Motor neuron (in vitro differentiated cells): ENCODE measurements around the gene CRTAC1. TPM values are rescaled to one million over a fixed set of nuclear protein-coding genes. Genes with fewer than 3 reads are reported as not detected.
A peak's percentile ranks its signal among the peaks of the same experiment; 100 is the strongest.

Experiments
- ATAC-seq, 8 experiments: fragments of 200-7000 bp; cut with Tn5 transposase; replicated peaks in 6 of 8; 2 replicates each; pipeline ENCODE4 v1.8.0; 2021; ENCODE audit warnings: mild to moderate bottlenecking in 8 of 8, moderate library complexity in 8 of 8
- H3K27ac ChIP-seq, 2 donors: fragments of 250-450 bp; sonication (Bioruptor Pico); 2 replicates each; pipeline ENCODE4 v1.9.0; 2021; ENCODE audit warnings: antibody characterized with exemption in 2 of 2, mild to moderate bottlenecking in 2 of 2, moderate library complexity in 1 of 2
- H3K4me1 ChIP-seq, 2 donors: fragments of 250-450 bp; sonication (Bioruptor Pico); replicated peaks in 1 of 2; 2 replicates each; pipeline ENCODE4 v1.6.1; 2021; ENCODE audit warnings: antibody characterized with exemption in 2 of 2, mild to moderate bottlenecking in 2 of 2, moderate library complexity in 1 of 2
- H3K4me3 ChIP-seq, 5 donors: fragments of 250-450 bp; sonication (Bioruptor Pico); 2 replicates each; pipeline ENCODE4 v1.9.0; 2021; ENCODE audit warnings: antibody characterized with exemption in 5 of 5, mild to moderate bottlenecking in 5 of 5, moderate library complexity in 4 of 5
- WGBS, 10 experiments: fragments of 450-650 bp; shearing (Covaris generic); methylation state at CpG; one replicate each; pipeline ENCODE4 v1.0.0; 2022; 5-methylcytosine and 5-hydroxymethylcytosine counted together
- in situ Hi-C, 9 experiments: fragments of 400-800 bp; cut with MboI; loops; one replicate each; pipeline ENCODE4 v1.15.0; 2021; ENCODE audit warnings: low sequenced_read_pairs in 9 of 9, low pct_unique_long_range_greater_than_20kb in 2 of 9; ENCODE audit not compliant: unreplicated experiment in 9 of 9
- total RNA-seq, 8 experiments: library from RNA; unstranded; fragments of 300-600 nt; gene quantifications; 2 replicates each; pipeline versions ENCODE4 v1.2.3 to v1.2.4, GENCODE V29; 2022

CRTAC1 gene
- total RNA-seq, 8 experiments from 2014 or later, result 0.17 to 11.5 (median 5.3) TPM; not detected in 1

- Histone ChIP-seq H3K4me3 (no peak overlapping the region), H3K4me1 (peaks cover 11 to 18% of the 10 kb centered on the region in 2 donors), H3K27ac (no peak overlapping the region)
- in situ Hi-C loops, result no loop called here
- 17 to 87% (median 74%) methylated on average over 1 to 6 of the region's 11 CpGs; no CpG with 5 or more reads in 2 of the 10 experiments for WGBS, 10 experiments
- ATAC-seq, result no peak
Measured at GRCh38 chr10:97925308-97925938, 105.0 kb downstream of the CRTAC1 start.

GRCh38 chr10:97924678-97925077 lies 105.7 kb downstream of the CRTAC1 start:
- WGBS, 10 experiments, result 0 to 60% (median 20%) methylated on average over 1 of the region's 3 CpGs; no CpG with 5 or more reads in 3 of the 10 experiments
- H3K4me1 ChIP-seq, result peaks cover 11 to 18% of the 10 kb centered on the region in 2 donors
- H3K27ac ChIP-seq, result no peak overlapping the region
- in situ Hi-C loops, result loop anchor here in 2 of 9 experiments (25.0 kb wide), 1 partner anchor 113 kb away; the partner anchor contains the start of gene CRTAC1 (in 2 of the 2)
- no peak overlapping the region for H3K4me3 ChIP-seq
- no peak for ATAC-seq

- in situ Hi-C loops, result loop anchor here in 2 of 9 experiments (25.0 kb wide), 1 partner anchor 114 kb away; the partner anchor contains the start of gene CRTAC1 (in 2 of the 2)
- no peak for ATAC-seq
- 45 to 77% (median 66%) methylated on average over 1 to 4 of the region's 5 CpGs; no CpG with 5 or more reads in 6 of the 10 experiments for whole genome bisulfite sequencing, 10 experiments
- H3K27ac ChIP-seq, result no peak overlapping the region
- no peak overlapping the region for H3K4me3 ChIP-seq
- H3K4me1 ChIP-seq, result peaks cover 11 to 18% of the 10 kb centered on the region in 2 donors
Measured at GRCh38 chr10:97923476-97923875, 106.9 kb downstream of the CRTAC1 start.

GRCh38 chr10:97923057-97923456 lies 107.4 kb downstream of the CRTAC1 start:
- Histone ChIP-seq H3K4me1 (peaks cover 11 to 19% of the 10 kb centered on the region in 2 donors), H3K4me3 (no peak overlapping the region), H3K27ac (no peak overlapping the region)
- WGBS, 10 experiments, result 70 to 100% (median 92%) methylated on average over 1 to 9 of the region's 13 CpGs; no CpG with 5 or more reads in 7 of the 10 experiments
- no peak for ATAC-seq
- in situ Hi-C loops, result loop anchor here in 2 of 9 experiments (25.0 kb wide), 1 partner anchor 114 kb away; the partner anchor contains the start of gene CRTAC1 (in 2 of the 2)

DNA sequence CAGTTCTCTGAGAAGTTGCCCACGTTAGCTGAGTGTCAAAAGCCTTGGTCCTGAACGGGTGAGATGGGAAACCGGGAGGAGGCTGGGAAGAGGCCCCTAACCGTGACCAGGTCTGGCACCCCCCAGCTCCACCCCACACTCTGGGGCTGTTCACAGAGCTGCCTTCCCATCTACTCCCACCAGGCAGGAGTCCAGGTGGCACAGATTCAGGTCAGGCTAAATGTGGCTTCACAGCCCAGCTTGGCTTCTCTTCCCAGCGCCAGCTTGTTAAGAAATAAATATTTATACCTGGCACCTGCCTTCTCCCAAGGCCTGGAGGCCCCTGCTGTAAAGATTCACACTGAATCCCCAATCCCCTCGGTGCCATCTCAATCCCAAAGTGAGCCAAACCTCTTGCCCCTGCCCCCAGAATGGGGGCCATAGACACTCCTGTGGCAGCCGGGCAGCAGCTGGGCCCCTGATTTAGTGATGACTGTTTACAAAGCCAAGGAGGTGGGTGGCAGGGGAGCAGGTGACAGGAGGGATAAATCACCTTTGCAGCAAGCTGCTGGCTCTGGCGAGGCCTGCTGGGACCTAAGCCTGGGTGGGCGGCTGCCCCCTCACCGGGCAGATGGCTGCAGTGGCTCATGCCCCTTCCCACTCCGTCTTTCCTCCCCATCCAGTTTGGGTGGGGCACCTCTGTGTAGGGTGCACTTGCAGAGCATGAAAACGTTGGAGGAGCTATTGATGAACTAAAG lies 108.2 kb downstream of the CRTAC1 start:
- peak in 2 of 8 experiments; percentile 21 to 71 for ATAC-seq
- 23 to 67% (median 50%) methylated on average over 1 to 9 of the region's 12 CpGs; no CpG with 5 or more reads in 6 of the 10 experiments for WGBS, 10 experiments
- in situ Hi-C loops, result loop anchor here in 2 of 9 experiments (25.0 kb wide), 1 partner anchor 115 kb away; the partner anchor contains the start of gene CRTAC1 (in 2 of the 2)

DNA sequence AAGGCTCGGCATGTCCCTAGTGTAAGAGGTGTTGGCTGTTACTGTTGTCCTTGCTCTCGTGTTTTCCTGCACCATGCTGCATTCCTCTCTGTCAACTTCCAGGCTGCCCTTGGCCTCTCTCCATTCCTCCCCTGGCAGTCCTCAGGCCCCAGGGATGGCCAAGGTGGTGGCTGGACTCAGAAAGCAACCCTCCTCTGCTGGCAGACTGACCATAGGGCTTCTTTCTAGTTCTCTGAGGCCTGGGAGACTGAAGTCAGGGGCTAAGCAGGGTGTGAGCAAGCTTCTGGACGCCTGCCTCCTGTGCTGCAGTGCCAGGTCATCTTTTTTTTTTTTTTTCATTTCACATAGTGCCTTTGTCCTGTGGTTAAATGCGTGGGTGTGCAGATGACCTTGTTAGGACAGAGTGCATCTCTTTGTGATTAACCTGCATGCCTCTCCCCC lies 108.8 kb downstream of the CRTAC1 start:
- in situ Hi-C loops, result loop anchor here in 2 of 9 experiments (25.0 kb wide), 1 partner anchor 116 kb away; the partner anchor contains the start of gene CRTAC1 (in 2 of the 2)
- Histone ChIP-seq H3K27ac (no peak overlapping the region), H3K4me1 (peaks cover 16 to 26% of the 10 kb centered on the region in 2 donors), H3K4me3 (no peak overlapping the region)
- 0 to 67% (median 32%) methylated on average over 1 to 3 of the region's 4 CpGs; no CpG with 5 or more reads in 4 of the 10 experiments for WGBS, 10 experiments
- peak in 2 of 8 experiments; percentile 15 to 52 for ATAC-seq

More for the DNA sequence above, 108.2 kb downstream of the CRTAC1 start:
- H3K4me3 ChIP-seq, result no peak overlapping the region
- peaks cover 16 to 26% of the 10 kb centered on the region in 2 donors for H3K4me1 ChIP-seq
- H3K27ac ChIP-seq, result no peak overlapping the region

DNA sequence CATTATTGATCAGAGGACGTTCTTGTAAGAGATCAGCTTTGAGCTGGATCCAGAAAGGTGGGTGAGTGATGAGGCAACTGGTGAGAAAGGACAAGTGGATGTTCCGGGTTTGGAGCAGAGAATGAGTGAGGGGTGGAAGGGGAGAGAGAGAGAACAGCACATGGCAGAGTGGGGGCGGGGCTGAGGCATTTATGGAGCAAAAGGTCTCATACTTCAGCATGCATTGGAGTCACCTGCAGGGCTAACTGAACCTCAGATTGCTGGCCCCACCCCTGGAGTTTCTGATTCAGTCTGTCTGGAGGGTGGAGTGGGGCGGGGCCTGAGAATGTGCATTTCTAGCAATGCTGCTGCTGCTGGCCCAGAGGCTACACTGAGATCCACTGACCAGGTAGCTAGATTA lies 109.6 kb downstream of the CRTAC1 start:
- peaks cover 16 to 26% of the 10 kb centered on the region in 2 donors for H3K4me1 ChIP-seq
- in situ Hi-C loops, result loop anchor here in 2 of 9 experiments (25.0 kb wide), 1 partner anchor 116 kb away; the partner anchor contains the start of gene CRTAC1 (in 2 of the 2)
- WGBS, 10 experiments, result 0 to 75% (median 49%) methylated on average over 1 to 4 of the region's 4 CpGs; no CpG with 5 or more reads in 4 of the 10 experiments
- H3K4me3 ChIP-seq, result no peak overlapping the region
- H3K27ac ChIP-seq, result no peak overlapping the region
- ATAC-seq, result no peak

DNA sequence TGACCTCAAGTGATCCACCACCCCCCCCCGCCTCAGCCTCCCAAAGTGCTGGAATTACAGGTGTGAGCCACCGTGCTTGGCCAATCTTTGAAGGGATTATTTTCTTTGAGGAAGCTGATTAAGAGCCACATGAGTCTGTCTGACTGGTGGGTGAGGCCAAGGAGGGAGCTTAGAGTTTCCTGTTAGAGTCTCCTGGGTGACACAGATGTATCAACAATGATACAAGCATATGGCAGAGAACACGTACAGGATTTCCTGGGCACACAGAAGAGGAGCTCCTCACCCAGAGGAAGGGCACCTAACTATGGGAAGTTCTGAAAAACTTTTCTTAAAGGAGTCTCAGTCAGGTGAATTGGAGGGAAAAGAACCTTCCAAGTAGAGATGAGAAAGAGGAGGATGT lies 111.4 kb downstream of the CRTAC1 start:
- no peak overlapping the region for H3K4me3 ChIP-seq
- ATAC-seq, result no peak
- in situ Hi-C loops, result loop anchor here in 5 of 9 experiments (10.0 to 25.0 kb wide), 3 partner anchors 116 to 126 kb away; partner anchors contain the start of gene CRTAC1 (in 3 of the 5)
- WGBS, 10 experiments, result 0 to 90% (median 60%) methylated on average over 1 to 3 of the region's 3 CpGs; no CpG with 5 or more reads in 4 of the 10 experiments
- H3K27ac ChIP-seq, result no peak overlapping the region
- peaks cover 22 to 27% of the 10 kb centered on the region in 2 donors for H3K4me1 ChIP-seq

DNA sequence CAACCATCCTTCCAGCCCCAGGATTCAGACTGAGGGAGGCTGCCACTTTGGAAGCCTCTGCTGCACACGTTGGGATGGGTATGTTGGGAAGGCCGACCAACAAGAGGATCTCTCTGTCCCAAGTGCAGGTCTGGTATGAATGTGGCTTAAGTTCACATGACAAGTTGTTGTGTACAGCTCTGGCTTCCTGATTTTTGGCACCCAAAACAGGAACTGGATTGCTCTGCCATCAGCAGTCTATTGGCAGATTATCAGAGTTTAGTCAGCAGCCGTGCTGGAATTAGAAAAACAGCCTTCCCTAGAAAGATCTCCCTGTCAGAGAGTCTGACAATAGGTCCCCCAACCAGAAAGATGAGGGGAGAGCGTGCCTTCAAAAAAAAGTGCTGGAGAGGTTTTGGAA lies 113.8 kb downstream of the CRTAC1 start:
- Histone ChIP-seq H3K4me3 (no peak overlapping the region), H3K27ac (no peak overlapping the region), H3K4me1 (peaks cover 26 to 28% of the 10 kb centered on the region in 2 donors)
- 0 to 94% (median 49%) methylated on average over 1 to 4 of the region's 4 CpGs; no CpG with 5 or more reads in 4 of the 10 experiments for WGBS, 10 experiments
- ATAC-seq, result no peak
- in situ Hi-C loops, result loop anchor here in 5 of 9 experiments (10.0 to 25.0 kb wide), 3 partner anchors 118 to 128 kb away; partner anchors contain the start of gene CRTAC1 (in 3 of the 5)

GRCh38 chr10:97915346-97916131 lies 114.9 kb downstream of the CRTAC1 start:
- Histone ChIP-seq H3K27ac (no peak overlapping the region), H3K4me3 (no peak overlapping the region), H3K4me1 (peaks cover 21 to 24% of the 10 kb centered on the region in 2 donors)
- no peak for ATAC-seq
- 19 to 100% (median 83%) methylated on average over 1 to 8 of the region's 21 CpGs; no CpG with 5 or more reads in 3 of the 10 experiments for WGBS, 10 experiments
- in situ Hi-C loops, result loop anchor here in 5 of 9 experiments (10.0 to 25.0 kb wide), 3 partner anchors 119 to 129 kb away; partner anchors contain the start of gene CRTAC1 (in 3 of the 5)

DNA sequence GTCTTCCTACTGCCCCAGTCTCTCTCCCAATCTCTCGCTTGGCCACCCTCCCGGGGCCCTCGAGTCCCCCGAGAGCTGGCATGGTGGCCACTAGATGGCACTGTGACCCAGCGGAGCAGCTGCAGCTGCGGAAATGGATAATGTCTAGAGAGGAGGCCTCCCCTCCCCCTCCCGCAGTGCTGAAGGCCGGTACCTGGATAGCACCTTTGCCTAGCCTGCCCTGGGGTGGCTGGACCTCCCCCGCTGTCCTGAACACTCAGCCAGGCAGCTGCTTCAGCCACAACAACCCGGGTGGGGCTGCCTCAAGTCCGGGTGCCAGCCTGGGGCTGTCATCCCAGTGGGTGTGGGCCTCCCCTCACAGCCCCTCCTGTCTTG lies 115.6 kb downstream of the CRTAC1 start:
- Histone ChIP-seq H3K4me3 (no peak overlapping the region), H3K27ac (no peak overlapping the region), H3K4me1 (peaks cover 21 to 24% of the 10 kb centered on the region in 2 donors)
- ATAC-seq, result peak; percentile 82 to 99 (median 90)
- 3 to 33% methylated on average over 3 to 6 of the region's 11 CpGs; no CpG with 5 or more reads in 8 of the 10 experiments for WGBS, 10 experiments
- in situ Hi-C loops, result loop anchor here in 5 of 9 experiments (10.0 to 25.0 kb wide), 3 partner anchors 120 to 130 kb away; partner anchors contain the start of gene CRTAC1 (in 3 of the 5)
